ENCODE data around the gene PRR3. TPM values are rescaled to one million over a fixed set of nuclear protein-coding genes. Genes with fewer than 3 reads are reported as not detected.

PRR3 gene
- total RNA-seq, 5 donors from 2014 or later (not counting 1 experiment from before 2014, with no cell fraction given), result 12.8 to 22.1 (median 19.7) TPM

DNA sequence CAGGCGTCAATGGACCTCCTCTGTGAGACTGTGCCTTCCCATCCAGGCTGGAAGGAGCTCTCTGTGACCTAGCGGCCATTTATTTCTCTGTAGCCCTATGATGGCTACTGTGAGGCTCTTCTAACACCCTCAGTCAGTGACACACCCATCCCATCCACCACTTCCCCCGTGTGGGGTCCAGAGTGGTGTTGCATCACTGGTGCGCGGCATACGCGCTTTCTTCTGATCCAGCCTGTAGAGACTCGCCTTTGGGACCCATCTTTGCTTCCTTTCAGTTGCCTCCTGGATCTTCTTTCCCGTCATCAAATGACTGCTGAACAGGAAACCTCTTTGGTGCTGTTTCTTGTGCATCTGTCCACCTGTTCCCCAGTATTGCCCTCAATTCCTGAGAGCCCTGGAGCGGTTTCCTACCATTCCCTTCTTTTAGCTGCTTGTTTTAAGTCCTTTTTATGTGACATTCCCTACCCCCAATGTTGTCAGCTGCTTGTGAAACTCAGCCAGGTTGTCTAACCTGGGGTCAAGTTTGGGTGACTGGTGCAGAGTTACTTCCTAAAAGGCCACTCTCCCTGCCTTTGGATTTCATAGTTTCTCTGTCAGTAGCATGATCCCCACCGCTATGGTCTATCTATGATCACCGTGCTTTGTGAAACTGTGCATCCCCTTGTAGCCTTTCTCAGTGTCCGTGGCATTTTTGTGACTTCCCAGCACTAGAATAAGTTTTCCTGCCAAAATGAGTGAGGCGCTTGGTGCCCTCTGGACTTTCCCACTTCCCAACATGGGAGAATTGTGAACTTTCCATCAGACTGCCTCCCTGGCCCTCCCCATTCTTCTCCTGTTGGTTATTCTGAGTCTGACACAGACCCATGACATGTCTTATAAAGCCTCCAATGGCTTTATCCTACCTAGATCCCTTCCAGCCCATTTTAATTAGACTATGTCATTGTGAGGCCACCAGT lies 5.7 kb downstream of the PRR3 start:
- 97% methylated on average over 12 of the region's 14 CpGs for WGBS (ENCODE audit: insufficient coverage)
- POLR2A ChIA-PET, result interaction anchor here (0.6 kb wide), 3 partner anchors 47 to 615 kb away, joined by 3 to 6 read pairs (median 4); no protein-coding TSS in a partner anchor

DNA sequence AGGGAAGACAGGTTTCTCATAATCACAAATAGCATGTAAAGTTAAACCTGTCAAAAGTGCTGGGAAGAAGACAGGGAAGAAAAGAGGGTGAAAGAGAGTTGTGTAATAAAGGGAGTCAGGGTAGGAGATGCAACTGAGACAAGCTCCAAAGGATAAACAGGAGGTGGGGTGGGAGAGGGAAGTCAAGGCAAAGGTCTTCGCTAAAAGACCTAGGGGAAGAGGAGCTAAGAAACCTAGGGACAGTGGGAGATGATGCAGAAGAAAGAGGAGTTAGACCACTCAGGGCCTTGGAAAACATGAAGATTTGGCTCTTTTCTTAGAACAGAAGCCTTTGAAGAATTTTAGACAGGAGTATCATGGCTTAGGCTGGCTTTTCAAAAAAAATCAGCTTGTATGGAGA lies 7.0 kb downstream of the PRR3 start:
- ChIA-PET CTCF (interaction anchor here in 1 of 2 donors (0.6 to 1.3 kb wide), 4 partner anchors 33 to 153 kb away, joined by 3 to 11 read pairs (median 4); no protein-coding TSS in a partner anchor), POLR2A (interaction anchor here (0.6 to 0.7 kb wide), 2 partner anchors 70 to 318 kb away, joined by 3 to 5 read pairs; no protein-coding TSS in a partner anchor)
- Mint-ChIP-seq H3K27ac (no peak overlapping the region), H3K9me3 (no peaks in the 10 kb centered on the region), H3K36me3 (peaks cover 16% of the 10 kb centered on the region), H3K4me1 (peaks cover 12 to 31% (median 17%) of the 10 kb centered on the region in 3 donors), H3K4me3 (no peak overlapping the region), H3K27me3 (no peaks in the 10 kb centered on the region)
- no peak overlapping the region for H3K27ac ChIP-seq (ENCODE audit: low read length)
- H3K9me3 ChIP-seq, result no peaks in the 10 kb centered on the region
- no peak for ATAC-seq (replicated peaks in 1 of 4)
- peaks cover 2 to 8% of the 10 kb centered on the region in 2 experiments for H3K4me1 ChIP-seq (ENCODE audit: control insufficient read depth in 1 of 2, extremely low read depth in 1 of 2, insufficient read depth in 2 of 2, low read length in 2 of 2)
- no peak overlapping the region for H3K4me3 ChIP-seq (ENCODE audit: control insufficient read depth in 1 of 2, extremely low read depth in 1 of 2, low read length in 1 of 2)
- H3K27me3 ChIP-seq (replicated peaks in 1 of 2; ENCODE audit: control insufficient read depth in 2 of 2, extremely low read depth in 1 of 2, insufficient read depth in 2 of 2, low read length in 1 of 2), result no peaks in the 10 kb centered on the region
- H3K36me3 ChIP-seq (ENCODE audit: control insufficient read depth in 2 of 2, extremely low read depth in 1 of 2, insufficient read depth in 1 of 2, low read length in 1 of 2), result peaks cover 0 to 16% of the 10 kb centered on the region in 2 donors
- no peak for DNase-seq
- WGBS (ENCODE audit: insufficient coverage), result 100% methylated on average over 1 of the region's 1 CpG

More for the DNA sequence above, 5.7 kb downstream of the PRR3 start:
- Mint-ChIP-seq H3K9me3 (no peaks in the 10 kb centered on the region), H3K36me3 (peaks cover 16% of the 10 kb centered on the region), H3K4me3 (no peak overlapping the region), H3K27me3 (no peaks in the 10 kb centered on the region), H3K4me1 (peaks cover 24 to 36% (median 25%) of the 10 kb centered on the region in 3 donors), H3K27ac (peak overlapping the region; percentile 23 to 25)
- DNase-seq, result no peak
- Histone ChIP-seq H3K4me1 (ENCODE audit: control insufficient read depth in 1 of 2, extremely low read depth in 1 of 2, insufficient read depth in 2 of 2, low read length in 2 of 2) (peaks cover 7 to 8% of the 10 kb centered on the region in 2 experiments), H3K27ac (ENCODE audit: low read length) (no peak overlapping the region), H3K36me3 (ENCODE audit: control insufficient read depth in 2 of 2, extremely low read depth in 1 of 2, insufficient read depth in 1 of 2, low read length in 1 of 2) (peaks cover 0 to 16% of the 10 kb centered on the region in 2 donors), H3K9me3 (no peaks in the 10 kb centered on the region), H3K4me3 (ENCODE audit: control insufficient read depth in 1 of 2, extremely low read depth in 1 of 2, low read length in 1 of 2) (no peak overlapping the region), H3K27me3 (replicated peaks in 1 of 2; ENCODE audit: control insufficient read depth in 2 of 2, extremely low read depth in 1 of 2, insufficient read depth in 2 of 2, low read length in 1 of 2) (no peaks in the 10 kb centered on the region)
- ATAC-seq (replicated peaks in 1 of 4), result no peak
- CTCF ChIA-PET, result interaction anchor here in 1 of 2 donors (0.7 to 1.3 kb wide), 2 partner anchors 34 to 837 kb away, joined by 3 to 4 read pairs; no protein-coding TSS in a partner anchor

DNA sequence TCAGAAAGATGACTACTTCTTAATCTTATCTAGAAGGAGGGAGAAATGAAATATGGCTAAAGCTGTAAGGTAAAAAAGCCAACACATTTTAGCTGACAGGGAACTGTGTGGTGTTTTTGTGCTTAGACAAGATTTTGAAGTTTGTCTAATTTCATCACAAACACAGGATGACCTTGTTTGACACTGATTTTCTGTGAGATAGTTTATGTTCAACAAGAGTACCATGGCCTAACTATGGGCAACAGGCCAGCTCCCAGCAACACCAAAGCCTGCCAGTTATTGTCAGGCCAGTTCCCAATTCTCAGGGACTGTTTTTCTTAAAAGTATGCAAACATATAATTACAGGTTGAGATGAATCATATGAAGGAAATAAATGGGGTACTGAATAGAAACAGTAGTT lies 8.7 kb downstream of the PRR3 start:
- peaks cover 19 to 33% (median 26%) of the 10 kb centered on the region in 3 donors for H3K4me1 Mint-ChIP-seq
- no peak for DNase-seq
- Histone ChIP-seq H3K4me1 (ENCODE audit: control insufficient read depth in 1 of 2, extremely low read depth in 1 of 2, insufficient read depth in 2 of 2, low read length in 2 of 2) (peaks cover 6 to 16% of the 10 kb centered on the region in 2 experiments), H3K9me3 (no peaks in the 10 kb centered on the region), H3K36me3 (ENCODE audit: control insufficient read depth in 2 of 2, extremely low read depth in 1 of 2, insufficient read depth in 1 of 2, low read length in 1 of 2) (peaks cover 0 to 16% of the 10 kb centered on the region in 2 donors), H3K4me3 (ENCODE audit: control insufficient read depth in 1 of 2, extremely low read depth in 1 of 2, low read length in 1 of 2) (no peak overlapping the region), H3K27ac (ENCODE audit: low read length) (no peak overlapping the region), H3K27me3 (replicated peaks in 1 of 2; ENCODE audit: control insufficient read depth in 2 of 2, extremely low read depth in 1 of 2, insufficient read depth in 2 of 2, low read length in 1 of 2) (no peaks in the 10 kb centered on the region)
- POLR2A ChIA-PET, result no interaction called here
- CTCF ChIA-PET, result interaction anchor here in 1 of 2 donors (0.6 to 2.2 kb wide), 4 partner anchors 8 to 32 kb away, joined by 3 to 6 read pairs (median 4); partner anchors contain the start of gene PRR3
- H3K27me3 Mint-ChIP-seq, result no peaks in the 10 kb centered on the region
- H3K9me3 Mint-ChIP-seq, result no peaks in the 10 kb centered on the region
- no peak for ATAC-seq (replicated peaks in 1 of 4)
- no peak overlapping the region for H3K27ac Mint-ChIP-seq
- H3K36me3 Mint-ChIP-seq, result peaks cover 13% of the 10 kb centered on the region
- no peak overlapping the region for H3K4me3 Mint-ChIP-seq

DNA sequence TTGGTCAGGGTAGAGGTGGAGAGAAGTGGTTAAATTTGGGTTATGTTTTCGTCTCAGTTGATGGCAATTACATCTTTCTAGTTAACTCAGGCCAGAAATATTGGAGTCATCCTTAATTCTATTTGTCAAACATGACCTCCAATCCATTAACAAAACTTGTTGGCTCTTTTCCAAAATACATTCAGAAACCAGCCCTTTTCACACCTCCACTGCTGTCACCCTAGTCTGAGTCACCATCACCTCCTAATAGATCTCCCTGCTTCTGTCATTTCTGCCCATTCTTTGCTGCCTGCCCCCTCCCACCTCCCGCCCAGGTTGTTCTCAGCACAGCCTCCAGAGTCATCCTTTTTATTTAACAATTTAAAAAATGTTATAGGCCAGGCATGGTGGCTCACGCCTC lies 11.2 kb downstream of the PRR3 start:
- POLR2A ChIA-PET, result no interaction called here
- WGBS (ENCODE audit: insufficient coverage), result 54% methylated on average over 2 of the region's 3 CpGs
- no peak overlapping the region for H3K27ac Mint-ChIP-seq
- Histone ChIP-seq H3K27ac (ENCODE audit: low read length) (no peak overlapping the region), H3K36me3 (ENCODE audit: control insufficient read depth in 2 of 2, extremely low read depth in 1 of 2, insufficient read depth in 1 of 2, low read length in 1 of 2) (peaks cover 0 to under 1% of the 10 kb centered on the region in 2 donors), H3K4me1 (ENCODE audit: control insufficient read depth in 1 of 2, extremely low read depth in 1 of 2, insufficient read depth in 2 of 2, low read length in 2 of 2) (peaks cover 18 to 31% of the 10 kb centered on the region in 2 experiments), H3K27me3 (replicated peaks in 1 of 2; ENCODE audit: control insufficient read depth in 2 of 2, extremely low read depth in 1 of 2, insufficient read depth in 2 of 2, low read length in 1 of 2) (no peaks in the 10 kb centered on the region), H3K4me3 (ENCODE audit: control insufficient read depth in 1 of 2, extremely low read depth in 1 of 2, low read length in 1 of 2) (no peak overlapping the region), H3K9me3 (no peaks in the 10 kb centered on the region)
- DNase-seq (peak in 7 of 35 experiments; percentile 11 to 62 (median 33)), ATAC-seq (replicated peaks in 1 of 4) (no peak)
- CTCF ChIA-PET, result no interaction called here
- no peaks in the 10 kb centered on the region for H3K27me3 Mint-ChIP-seq
- H3K4me1 Mint-ChIP-seq, result peaks cover 42 to 53% (median 51%) of the 10 kb centered on the region in 3 donors
- no peak overlapping the region for H3K4me3 Mint-ChIP-seq
- H3K36me3 Mint-ChIP-seq, result peaks cover 2% of the 10 kb centered on the region
- H3K9me3 Mint-ChIP-seq, result no peaks in the 10 kb centered on the region

DNA sequence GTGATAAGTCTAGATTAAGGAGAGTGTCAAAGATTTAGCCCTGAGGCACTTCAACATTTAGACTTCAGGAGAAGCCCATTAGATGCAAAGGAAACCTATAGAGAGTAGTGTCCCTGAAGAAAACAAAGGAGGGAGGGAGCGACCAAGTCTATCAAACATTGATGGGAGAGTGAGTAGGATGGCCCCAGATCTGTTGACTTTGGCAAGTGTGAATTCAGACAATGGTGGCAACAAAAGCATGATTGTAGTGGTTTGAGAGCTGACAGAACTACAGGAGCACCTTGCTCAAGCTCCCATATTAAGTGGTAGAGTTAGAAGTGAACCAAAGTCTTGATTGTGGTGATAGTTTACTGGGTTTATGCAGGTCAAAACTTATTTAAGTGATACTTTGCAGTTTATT lies 13.2 kb downstream of the PRR3 start:
- DNase-seq, result peak in 1 of 35 experiments; percentile 21
- no peaks in the 10 kb centered on the region for H3K9me3 Mint-ChIP-seq
- H3K4me3 Mint-ChIP-seq, result peak overlapping the region; percentile 97 to 100 (median 98)
- H3K27ac ChIP-seq (ENCODE audit: low read length), result no peak overlapping the region
- H3K27ac Mint-ChIP-seq, result peak overlapping the region; percentile 50 to 98
- H3K27me3 ChIP-seq (replicated peaks in 1 of 2; ENCODE audit: control insufficient read depth in 2 of 2, extremely low read depth in 1 of 2, insufficient read depth in 2 of 2, low read length in 1 of 2), result no peaks in the 10 kb centered on the region
- peak overlapping the region; percentile 71 to 92 for H3K4me3 ChIP-seq (ENCODE audit: control insufficient read depth in 1 of 2, extremely low read depth in 1 of 2, low read length in 1 of 2)
- WGBS (ENCODE audit: insufficient coverage), result 78% methylated on average over 1 of the region's 1 CpG
- POLR2A ChIA-PET, result interaction anchor here (0.6 to 2.3 kb wide), 8 partner anchors 13 to 510 kb away, joined by 3 to 21 read pairs (median 5); partner anchors contain the start of genes GNL1 (in 2 of the 2) and PRR3 (in 2 of the 2)
- no peaks in the 10 kb centered on the region for H3K27me3 Mint-ChIP-seq
- H3K4me1 ChIP-seq (ENCODE audit: control insufficient read depth in 1 of 2, extremely low read depth in 1 of 2, insufficient read depth in 2 of 2, low read length in 2 of 2), result peaks cover 27 to 40% of the 10 kb centered on the region in 2 experiments
- peaks cover 0 to 1% of the 10 kb centered on the region in 2 donors for H3K36me3 ChIP-seq (ENCODE audit: control insufficient read depth in 2 of 2, extremely low read depth in 1 of 2, insufficient read depth in 1 of 2, low read length in 1 of 2)
- H3K9me3 ChIP-seq, result no peaks in the 10 kb centered on the region
- H3K36me3 Mint-ChIP-seq, result no peaks in the 10 kb centered on the region
- peaks cover 59 to 70% (median 69%) of the 10 kb centered on the region in 3 donors for H3K4me1 Mint-ChIP-seq
- ATAC-seq (replicated peaks in 1 of 4), result no peak
- CTCF ChIA-PET, result interaction anchor here (0.6 to 2.1 kb wide), 10 partner anchors 13 to 107 kb away, joined by 3 to 15 read pairs (median 3); partner anchors contain the start of genes MRPS18B (in 1 of the 2) and PRR3 (in 1 of the 2)

DNA sequence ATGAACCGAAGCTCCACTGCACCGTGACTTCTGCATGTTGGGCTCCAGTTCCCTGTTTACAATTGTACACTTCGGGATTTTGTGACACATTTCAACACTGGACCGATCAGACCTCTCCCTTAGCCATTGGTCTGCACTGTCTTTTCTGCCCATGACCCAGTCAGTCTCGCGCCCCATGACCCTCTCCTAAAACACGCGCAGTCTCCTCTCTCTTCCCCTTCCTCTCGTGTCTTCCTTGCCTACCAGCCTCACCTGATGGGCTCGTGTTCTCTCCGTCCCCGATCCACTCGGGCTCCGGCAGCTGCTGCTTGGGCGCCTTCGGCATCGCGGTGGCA lies 13.6 kb downstream of the PRR3 start:
- Histone ChIP-seq H3K4me1 (ENCODE audit: control insufficient read depth in 1 of 2, extremely low read depth in 1 of 2, insufficient read depth in 2 of 2, low read length in 2 of 2) (peaks cover 27 to 42% of the 10 kb centered on the region in 2 experiments), H3K27me3 (replicated peaks in 1 of 2; ENCODE audit: control insufficient read depth in 2 of 2, extremely low read depth in 1 of 2, insufficient read depth in 2 of 2, low read length in 1 of 2) (no peaks in the 10 kb centered on the region), H3K36me3 (ENCODE audit: control insufficient read depth in 2 of 2, extremely low read depth in 1 of 2, insufficient read depth in 1 of 2, low read length in 1 of 2) (peaks cover 0 to 6% of the 10 kb centered on the region in 2 donors), H3K9me3 (no peaks in the 10 kb centered on the region), H3K27ac (ENCODE audit: low read length) (peak overlapping the region; percentile 80), H3K4me3 (ENCODE audit: control insufficient read depth in 1 of 2, extremely low read depth in 1 of 2, low read length in 1 of 2) (peak overlapping the region; percentile 71 to 92)
- POLR2A ChIA-PET, result interaction anchor here (0.6 to 2.3 kb wide), 9 partner anchors 14 to 511 kb away, joined by 3 to 21 read pairs (median 4); partner anchors contain the start of genes GNL1 (in 2 of the 2) and PRR3 (in 2 of the 2)
- Mint-ChIP-seq H3K9me3 (no peaks in the 10 kb centered on the region), H3K4me3 (peak overlapping the region; percentile 97 to 100 (median 98)), H3K4me1 (peaks cover 62 to 70% (median 69%) of the 10 kb centered on the region in 3 donors), H3K27me3 (no peaks in the 10 kb centered on the region), H3K27ac (peak overlapping the region; percentile 98 to 99), H3K36me3 (no peaks in the 10 kb centered on the region)
- peak in 1 of 35 experiments; percentile 24 for DNase-seq
- WGBS (ENCODE audit: insufficient coverage), result 7% methylated on average over 9 of the region's 18 CpGs
- CTCF ChIA-PET, result interaction anchor here (0.6 to 2.1 kb wide), 13 partner anchors 12 to 107 kb away, joined by 3 to 15 read pairs (median 4); partner anchors contain the start of genes GNL1 (in 1 of the 2), MRPS18B (in 1 of the 2) and PRR3 (in 1 of the 2)
- peak; percentile 13 to 30 (median 20) for ATAC-seq (replicated peaks in 1 of 4)
